Activated T-helper 2 cell treated with anti-CD3 and anti-CD28 coated beads, Interferon-gamma antibody, Interleukin-2, Interleukin-4, amounts not matched to agents 10 μg/mL and 5 μg/mL and 100 μg/mL, durations not matched to agents 14 hours and 24 hours and 36 hours (primary cell): ENCODE measurements around the gene ZBTB14. TPM values are rescaled to one million over a fixed set of nuclear protein-coding genes. Genes with fewer than 3 reads are reported as not detected.

ENCODE experiments used
- DNase-seq: peaks from one replicate; pipeline ENCODE4 v3.0.0; 2021; ENCODE audit warnings: low spot score
- H3K27ac Mint-ChIP-seq: one replicate; pipeline ENCODE4 v1.8.0; 2021; ENCODE audit warnings: mixed read lengths
- H3K27me3 Mint-ChIP-seq: one replicate; pipeline ENCODE4 v1.8.0; 2021; ENCODE audit warnings: low read depth, mixed read lengths
- H3K36me3 Mint-ChIP-seq: one replicate; pipeline ENCODE4 v1.8.0; 2021; ENCODE audit warnings: low read depth, mixed read lengths
- H3K4me1 Mint-ChIP-seq: one replicate; pipeline ENCODE4 v1.8.0; 2021; ENCODE audit warnings: low read depth, mixed read lengths
- H3K4me3 Mint-ChIP-seq: one replicate; pipeline ENCODE4 v1.8.0; 2021; ENCODE audit warnings: low read depth, mild to moderate bottlenecking, moderate library complexity, mixed read lengths
- H3K9me3 Mint-ChIP-seq: one replicate; pipeline ENCODE4 v1.8.0; 2021; ENCODE audit warnings: mixed read lengths
- intact Hi-C: fragments of 100-400 bp; cut with micrococcal nuclease; formaldehyde crosslinking; loops from one replicate; pipeline ENCODE4 v1.15.1; 2023
- total RNA-seq: library from RNA; stranded (reverse); gene quantifications from 2 replicates; pipeline ENCODE4 v1.2.3, GENCODE V29; 2022

The ZBTB14 gene
- total RNA-seq, 1 donor from 2014 or later: 20.2 TPM

DNA sequence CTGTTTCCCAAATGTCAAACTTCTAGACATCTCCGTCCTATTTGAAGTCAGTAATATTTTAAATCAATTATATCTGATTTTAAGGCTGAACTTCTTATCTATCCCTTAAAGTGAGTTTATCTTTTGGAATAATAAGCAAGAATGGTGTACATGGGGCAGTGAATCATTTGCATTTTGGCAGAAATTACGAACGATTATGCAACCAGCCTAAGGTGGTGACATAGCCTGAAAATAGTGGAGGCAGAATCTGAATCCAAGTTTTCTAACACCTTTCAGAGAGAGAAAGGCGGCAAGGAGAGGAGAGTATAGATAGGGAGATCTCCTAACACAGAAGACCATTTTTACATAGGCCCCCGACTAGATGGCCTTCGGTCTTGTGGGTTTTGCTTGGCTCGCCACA, 10.7 kb downstream of the ZBTB14 start:
- Mint-ChIP-seq H3K27ac (no peak overlapping the region), H3K9me3 (peaks cover 11% of the 10 kb centered on the region), H3K27me3 (no peaks in the 10 kb centered on the region), H3K36me3 (peaks cover 9% of the 10 kb centered on the region), H3K4me1 (peaks cover 9% of the 10 kb centered on the region), H3K4me3 (no peak overlapping the region)
- intact Hi-C loops: no loop called here
- no peak for DNase-seq

DNA sequence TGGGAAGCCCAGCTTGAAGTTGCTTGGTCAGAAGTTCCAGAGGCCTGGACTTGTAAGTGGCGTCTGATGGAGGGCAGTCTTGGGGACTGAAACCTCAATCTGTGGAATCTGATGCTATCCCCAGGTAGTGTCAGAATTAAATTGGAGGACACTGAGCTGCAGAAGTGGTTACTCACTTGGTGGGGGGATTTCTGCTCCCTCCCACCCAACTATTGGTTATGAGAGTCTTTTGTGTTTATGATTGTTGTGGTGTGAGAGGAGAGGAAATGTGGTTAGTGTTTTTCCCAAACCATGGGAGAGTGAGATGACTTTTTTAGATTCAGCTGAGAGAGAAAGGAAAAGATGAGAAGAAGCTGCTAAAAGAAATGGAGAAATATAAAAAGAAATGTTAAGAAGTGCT, 12.8 kb downstream of the ZBTB14 start:
- Mint-ChIP-seq H3K27ac (no peak overlapping the region), H3K4me3 (no peak overlapping the region), H3K4me1 (peaks cover 9% of the 10 kb centered on the region), H3K9me3 (peaks cover 23% of the 10 kb centered on the region), H3K36me3 (peaks cover 3% of the 10 kb centered on the region), H3K27me3 (no peaks in the 10 kb centered on the region)
- no peak for DNase-seq
- intact Hi-C loops: no loop called here

DNA sequence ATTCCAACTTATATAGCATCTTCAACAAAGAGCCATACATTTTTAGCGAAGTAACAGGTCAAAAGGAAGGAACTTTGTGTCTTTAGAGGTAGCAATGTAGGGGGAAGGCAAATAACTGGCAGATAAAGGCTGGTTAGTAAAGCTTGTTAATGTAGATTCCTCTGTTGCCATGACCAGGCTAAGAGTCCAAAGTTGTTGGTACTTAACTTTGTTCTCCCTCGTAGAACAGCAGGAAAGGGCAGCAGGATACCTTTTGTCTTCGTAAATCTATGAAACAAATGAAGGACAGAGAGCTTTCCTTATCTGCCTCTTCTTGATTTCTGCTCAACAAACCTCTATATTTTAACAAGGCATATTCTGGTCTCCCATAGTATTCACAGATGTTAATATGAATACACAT, 18.6 kb downstream of the ZBTB14 start:
- peaks cover 3% of the 10 kb centered on the region for H3K27me3 Mint-ChIP-seq
- no peak overlapping the region for H3K27ac Mint-ChIP-seq
- no peak overlapping the region for H3K4me3 Mint-ChIP-seq
- intact Hi-C loops: no loop called here
- peaks cover 30% of the 10 kb centered on the region for H3K9me3 Mint-ChIP-seq
- no peak for DNase-seq
- H3K36me3 Mint-ChIP-seq: peaks cover 3% of the 10 kb centered on the region
- H3K4me1 Mint-ChIP-seq: no peaks in the 10 kb centered on the region

- DNase-seq: no peak
- Mint-ChIP-seq H3K9me3 (peaks cover 29% of the 10 kb centered on the region), H3K27me3 (peaks cover 3% of the 10 kb centered on the region), H3K36me3 (peaks cover 3% of the 10 kb centered on the region), H3K27ac (no peak overlapping the region), H3K4me3 (no peak overlapping the region), H3K4me1 (no peaks in the 10 kb centered on the region)
- intact Hi-C loops: no loop called here
Measured at GRCh38 chr18:5275872-5276271, 19.7 kb downstream of the ZBTB14 start.

GRCh38 chr18:5268874-5269273, 26.7 kb downstream of the ZBTB14 start:
- Mint-ChIP-seq H3K9me3 (peaks cover 10% of the 10 kb centered on the region), H3K4me1 (no peaks in the 10 kb centered on the region), H3K27ac (no peak overlapping the region), H3K4me3 (no peak overlapping the region), H3K36me3 (no peaks in the 10 kb centered on the region), H3K27me3 (peaks cover 3% of the 10 kb centered on the region)
- intact Hi-C loops: no loop called here
- no peak for DNase-seq

DNA sequence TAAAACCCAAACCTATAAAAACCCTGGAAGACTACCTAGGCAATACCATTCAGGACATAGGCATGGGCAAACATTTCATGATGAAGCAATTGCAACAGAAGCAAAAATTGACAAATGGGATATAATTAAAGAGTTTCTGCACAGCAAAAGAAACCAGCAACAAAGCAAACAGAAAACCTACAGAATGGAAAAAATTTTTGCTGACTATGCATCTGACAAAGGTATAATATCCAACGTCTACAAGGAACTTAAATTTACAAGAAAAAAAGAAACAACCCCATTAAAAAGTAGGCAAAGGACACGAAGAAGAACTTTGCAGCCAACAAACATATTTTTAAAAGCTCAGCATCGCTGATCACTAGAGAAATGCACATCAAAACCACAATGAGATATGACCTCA, 28.8 kb downstream of the ZBTB14 start:
- intact Hi-C loops: no loop called here
- DNase-seq: no peak
- no peaks in the 10 kb centered on the region for H3K36me3 Mint-ChIP-seq
- peaks cover 14% of the 10 kb centered on the region for H3K9me3 Mint-ChIP-seq
- H3K4me1 Mint-ChIP-seq: no peaks in the 10 kb centered on the region
- no peaks in the 10 kb centered on the region for H3K27me3 Mint-ChIP-seq
- H3K4me3 Mint-ChIP-seq: no peak overlapping the region
- no peak overlapping the region for H3K27ac Mint-ChIP-seq

- H3K4me3 Mint-ChIP-seq: no peak overlapping the region
- no peaks in the 10 kb centered on the region for H3K9me3 Mint-ChIP-seq
- no peak overlapping the region for H3K27ac Mint-ChIP-seq
- H3K36me3 Mint-ChIP-seq: no peaks in the 10 kb centered on the region
- intact Hi-C loops: no loop called here
- no peak for DNase-seq
- H3K4me1 Mint-ChIP-seq: peaks cover 4% of the 10 kb centered on the region
- no peaks in the 10 kb centered on the region for H3K27me3 Mint-ChIP-seq
Measured at GRCh38 chr18:5253910-5254309, 41.6 kb downstream of the ZBTB14 start.

- Mint-ChIP-seq H3K4me3 (no peak overlapping the region), H3K4me1 (peaks cover 3% of the 10 kb centered on the region), H3K9me3 (no peaks in the 10 kb centered on the region), H3K27me3 (no peaks in the 10 kb centered on the region), H3K27ac (no peak overlapping the region), H3K36me3 (no peaks in the 10 kb centered on the region)
- intact Hi-C loops: no loop called here
- DNase-seq: no peak
Measured at GRCh38 chr18:5251117-5251516, 44.4 kb downstream of the ZBTB14 start.

DNA sequence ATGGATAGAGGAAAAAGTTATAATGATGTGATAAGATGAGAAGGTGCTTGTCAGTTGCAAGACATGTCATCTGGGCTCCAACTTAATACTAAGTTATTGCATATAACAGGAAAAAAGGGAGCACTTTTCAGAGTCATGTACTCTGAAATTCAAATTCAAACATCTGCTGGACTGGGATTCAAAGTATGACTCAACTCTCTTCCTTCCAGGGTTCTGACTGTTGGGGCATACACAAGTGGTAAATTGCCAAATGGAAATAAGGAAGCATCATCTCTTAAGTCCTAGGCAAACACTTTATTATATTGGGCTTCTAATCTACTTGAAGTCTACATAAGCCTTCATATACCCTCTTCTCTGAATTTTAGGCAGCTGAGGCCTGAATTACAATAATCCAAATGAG, 44.9 kb downstream of the ZBTB14 start:
- Mint-ChIP-seq H3K27ac (no peak overlapping the region), H3K4me1 (peaks cover 3% of the 10 kb centered on the region)

GRCh38 chr18:5244941-5245340, 50.6 kb downstream of the ZBTB14 start:
- Mint-ChIP-seq H3K36me3 (peaks cover 42% of the 10 kb centered on the region), H3K27ac (no peak overlapping the region)
- DNase-seq: no peak

More for the DNA sequence above, 44.9 kb downstream of the ZBTB14 start:
- H3K36me3 Mint-ChIP-seq: no peaks in the 10 kb centered on the region
- intact Hi-C loops: no loop called here
- no peak overlapping the region for H3K4me3 Mint-ChIP-seq
- no peaks in the 10 kb centered on the region for H3K9me3 Mint-ChIP-seq
- no peaks in the 10 kb centered on the region for H3K27me3 Mint-ChIP-seq
- DNase-seq: no peak

GRCh38 chr18:5239447-5239846, 56.1 kb downstream of the ZBTB14 start:
- Mint-ChIP-seq H3K27me3 (peaks cover under 1% of the 10 kb centered on the region), H3K9me3 (no peaks in the 10 kb centered on the region), H3K4me1 (peaks cover 29% of the 10 kb centered on the region), H3K4me3 (peak overlapping the region; percentile 56), H3K36me3 (peaks cover 46% of the 10 kb centered on the region), H3K27ac (no peak overlapping the region)
- no peak for DNase-seq
- intact Hi-C loops: no loop called here

More at GRCh38 chr18:5244941-5245340, 50.6 kb downstream of the ZBTB14 start:
- Mint-ChIP-seq H3K4me1 (peaks cover 17% of the 10 kb centered on the region), H3K9me3 (no peaks in the 10 kb centered on the region), H3K4me3 (no peak overlapping the region), H3K27me3 (no peaks in the 10 kb centered on the region)
- intact Hi-C loops: no loop called here

Other genes with a start within 250 kb of the ZBTB14 start
- gene AKAIN1, start 98.5 kb downstream of the ZBTB14 start, total RNA-seq: not detected in 2 replicates
- gene EPB41L3, start 248.3 kb upstream of the ZBTB14 start, total RNA-seq: 1.6 and 1.9 TPM in 2 replicates